Stimulated activated CD8-positive, alpha-beta memory T cell treated with anti-CD3 and anti-CD28 coated beads, Interleukin-12 subunit alpha, Interleukin-12 subunit beta, amount 100 ng/mL, for 24 hours (primary cell): ENCODE measurements around the gene SIK3.

Source experiments
- DNase-seq: peaks from one replicate; pipeline ENCODE4 v3.0.0-alpha.2; 2020; ENCODE audit errors: extremely low read depth

Gene SIK3

DNA sequence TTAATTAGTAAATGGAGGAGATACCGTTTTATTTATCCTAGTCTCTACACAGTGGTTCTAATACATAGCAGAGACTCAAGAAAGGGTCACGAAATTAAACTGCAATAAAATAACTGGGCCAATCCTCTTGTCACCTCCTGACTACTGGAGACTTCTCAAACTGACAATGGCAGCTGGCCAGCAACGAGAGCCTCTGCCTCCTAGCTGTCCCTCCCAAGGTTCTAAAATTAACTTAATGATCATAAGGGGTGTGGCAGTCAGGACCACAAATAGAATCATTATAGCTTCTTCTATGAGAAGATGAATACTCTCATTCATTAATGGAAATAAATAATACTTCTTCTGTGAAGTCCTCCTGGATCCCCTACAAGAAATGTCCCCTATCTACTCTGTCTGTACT lies 197.0 kb downstream of the SIK3 start:
- DNase-seq, result no peak

DNA sequence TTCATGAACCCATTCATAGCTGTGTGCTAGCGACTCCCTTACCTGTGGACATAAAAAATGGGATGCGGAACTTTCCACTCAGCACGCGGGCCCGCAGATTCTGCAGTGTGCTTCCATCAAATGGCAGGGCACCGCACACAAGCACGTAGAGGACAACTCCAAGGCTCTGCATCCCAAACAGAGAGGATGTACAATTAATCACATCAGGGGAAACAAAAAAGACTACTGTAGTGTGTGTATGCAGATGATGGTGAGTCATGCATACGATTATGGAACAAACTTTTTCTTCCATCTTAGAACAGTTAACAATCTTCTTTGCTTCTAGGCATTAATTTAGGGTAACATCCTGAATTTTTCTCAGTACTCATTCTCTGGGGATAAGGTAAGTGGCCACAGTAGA lies 202.0 kb downstream of the SIK3 start:
- no peak for DNase-seq

DNA sequence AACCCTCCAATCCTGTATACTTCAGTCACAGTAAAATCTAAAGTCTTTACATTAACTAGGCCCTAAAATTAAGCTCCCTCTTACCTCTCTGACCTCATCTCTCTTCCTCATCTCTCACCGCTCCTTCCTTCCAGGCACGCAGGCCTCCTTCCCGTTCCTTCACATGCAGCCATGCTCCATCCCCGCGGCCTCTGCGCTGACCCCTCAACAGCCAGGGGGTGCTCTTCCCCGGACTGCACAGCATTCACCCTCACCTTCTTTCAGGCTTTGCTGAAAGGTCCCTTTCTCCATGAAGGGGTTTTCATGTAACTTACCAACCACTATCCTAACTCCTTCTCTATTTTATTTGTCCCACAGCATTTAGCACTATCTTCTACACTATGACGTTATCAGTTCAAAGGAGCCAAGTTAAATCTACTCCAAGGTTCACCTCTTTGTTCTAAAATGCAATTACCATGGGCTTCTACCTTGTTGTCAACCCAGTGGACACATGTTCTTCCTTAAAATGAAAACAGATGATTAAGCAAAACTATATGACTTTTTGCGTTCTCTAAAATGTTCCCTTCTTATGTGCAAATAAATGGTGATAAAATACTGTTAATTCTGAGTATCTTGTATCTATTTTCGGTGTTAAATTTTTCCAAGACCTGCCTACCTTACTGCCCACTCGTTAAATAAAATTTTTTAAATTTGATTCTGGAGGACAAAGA lies 203.0 kb downstream of the SIK3 start:
- DNase-seq, result no peak

DNA sequence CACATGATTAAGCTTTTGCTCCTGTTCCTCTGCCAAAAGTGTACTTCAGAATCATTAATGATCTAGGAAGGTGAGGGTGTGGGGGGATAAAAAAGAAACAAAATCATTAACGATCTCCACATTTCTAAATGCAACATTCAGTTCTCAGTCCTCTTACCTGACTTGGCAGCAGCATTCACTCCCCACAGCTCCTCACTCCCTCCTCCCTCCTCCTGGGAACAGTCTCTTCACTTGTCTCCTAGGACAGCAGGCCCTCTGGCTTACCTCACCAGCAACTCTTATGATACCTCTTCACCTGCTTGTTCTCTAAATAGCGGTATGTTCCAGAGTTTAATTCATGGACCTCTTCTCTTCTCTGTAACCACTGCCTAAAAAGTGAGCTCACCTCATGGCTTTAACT lies 204.3 kb downstream of the SIK3 start:
- DNase-seq, result no peak

- DNase-seq, result no peak
These were observed 204.8 kb downstream of the SIK3 start for GRCh38 chr11:116893437-116893836.

DNA sequence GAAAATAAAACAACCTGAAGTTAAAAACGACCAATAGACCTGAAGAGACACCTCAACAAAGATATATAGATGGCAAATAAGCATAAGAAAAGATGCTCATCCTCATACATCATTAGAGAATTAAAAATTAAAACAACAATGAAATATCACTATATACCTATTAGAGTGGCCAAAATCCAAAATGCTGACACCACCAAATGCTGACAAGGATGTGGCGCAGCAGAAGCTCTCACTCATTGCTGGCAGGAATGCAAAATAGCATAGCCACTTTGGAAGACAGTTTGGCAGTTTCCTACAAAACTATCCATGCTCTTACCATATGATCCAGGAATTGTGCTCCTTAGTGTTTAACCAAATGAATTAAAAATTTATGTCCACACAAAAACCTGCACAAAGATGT lies 205.9 kb downstream of the SIK3 start:
- no peak for DNase-seq

- no peak for DNase-seq
These were observed 206.5 kb downstream of the SIK3 start for GRCh38 chr11:116891746-116892145.

DNA sequence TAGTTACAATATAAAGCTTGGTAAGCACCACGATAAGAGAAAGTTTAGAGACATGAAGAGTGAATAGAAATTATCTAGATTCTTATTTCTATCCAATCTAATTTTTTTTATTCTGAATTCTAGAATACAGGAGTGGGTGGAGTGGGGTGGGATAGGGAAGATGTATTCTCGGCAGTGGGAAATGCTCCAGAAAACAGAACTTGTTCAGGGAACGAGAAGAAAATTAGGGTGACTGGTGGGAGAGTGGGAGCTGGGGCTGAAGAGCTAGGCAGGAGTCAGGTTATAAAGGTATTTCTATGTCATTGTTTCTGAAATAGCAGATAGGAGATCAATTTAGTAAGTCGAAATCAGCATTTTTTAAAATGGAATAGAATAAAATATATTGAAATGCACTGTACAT lies 207.6 kb downstream of the SIK3 start:
- DNase-seq, result no peak

- DNase-seq, result no peak
These were observed 208.0 kb downstream of the SIK3 start for GRCh38 chr11:116890193-116890592.

GRCh38 chr11:116888884-116889549 lies 209.2 kb downstream of the SIK3 start:
- no peak for DNase-seq

DNA sequence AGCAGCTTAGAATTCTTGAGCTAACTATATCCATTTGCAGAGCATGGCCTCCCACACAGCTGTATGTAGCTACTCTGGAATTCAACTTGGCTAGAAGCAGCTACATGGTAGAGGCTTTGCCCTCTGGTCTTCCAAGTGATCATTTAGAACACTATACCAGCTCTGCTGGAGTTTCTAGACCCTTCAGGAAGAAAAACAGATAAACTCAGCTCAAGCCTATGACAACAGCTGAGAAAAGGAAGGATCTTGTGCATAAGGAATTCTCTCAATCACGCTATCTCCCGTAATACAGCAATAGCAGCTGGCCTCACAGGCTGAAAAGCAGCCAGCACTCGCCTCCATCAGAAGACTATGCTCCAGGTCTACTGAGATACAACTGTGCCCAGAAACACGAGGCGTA lies 210.2 kb downstream of the SIK3 start:
- DNase-seq, result no peak

- no peak for DNase-seq
These were observed 212.1 kb downstream of the SIK3 start for GRCh38 chr11:116885951-116886655.

- DNase-seq, result no peak
These were observed 215.8 kb downstream of the SIK3 start for GRCh38 chr11:116882386-116882785.

- no peak for DNase-seq
These were observed 217.1 kb downstream of the SIK3 start for GRCh38 chr11:116881143-116881542.

- no peak for DNase-seq
These were observed 218.2 kb downstream of the SIK3 start for GRCh38 chr11:116879800-116880625.

- DNase-seq, result no peak
These were observed 221.6 kb downstream of the SIK3 start for GRCh38 chr11:116876656-116877055.

DNA sequence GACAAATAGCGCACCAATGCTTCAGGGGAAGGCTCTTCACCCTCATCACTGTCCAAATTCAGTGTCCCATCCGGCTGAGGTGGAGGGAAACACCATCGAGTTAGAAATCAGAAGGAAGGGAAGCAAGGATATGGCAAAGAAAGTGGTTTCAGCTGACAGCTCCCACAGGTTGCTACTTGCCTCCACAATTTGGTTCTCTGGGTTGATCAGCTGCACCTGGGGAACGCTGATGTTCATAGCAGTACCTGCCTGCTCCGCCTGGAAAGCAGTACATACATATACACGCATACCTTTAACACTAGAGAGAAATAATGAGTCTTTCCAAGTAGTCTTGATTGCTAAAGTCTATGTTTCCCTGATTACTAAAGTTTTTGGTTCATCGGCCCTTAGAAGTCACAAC lies 223.0 kb downstream of the SIK3 start:
- DNase-seq, result no peak

DNA sequence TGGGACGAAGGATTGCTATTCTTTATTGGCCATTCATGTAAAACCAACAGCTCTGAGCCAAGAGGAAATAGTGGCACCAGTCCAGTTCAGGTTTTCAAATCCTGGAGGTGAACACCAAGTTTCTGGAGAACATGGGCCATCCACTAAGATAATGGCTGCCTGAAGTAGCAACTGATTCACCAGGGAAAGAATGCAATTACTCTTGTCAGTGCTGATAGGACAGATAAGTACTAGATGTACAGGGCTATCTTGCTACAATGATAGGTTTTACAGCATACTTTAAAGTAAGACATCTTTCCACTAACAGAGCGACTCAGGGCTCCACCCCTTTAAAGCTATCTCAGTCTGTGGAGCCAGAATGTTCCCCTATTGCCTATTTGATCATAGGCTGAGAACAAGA lies 224.0 kb downstream of the SIK3 start:
- no peak for DNase-seq

GRCh38 chr11:116873381-116873780 lies 224.8 kb downstream of the SIK3 start:
- DNase-seq, result no peak

GRCh38 chr11:116871248-116871647 lies 227.0 kb downstream of the SIK3 start:
- DNase-seq, result no peak

DNA sequence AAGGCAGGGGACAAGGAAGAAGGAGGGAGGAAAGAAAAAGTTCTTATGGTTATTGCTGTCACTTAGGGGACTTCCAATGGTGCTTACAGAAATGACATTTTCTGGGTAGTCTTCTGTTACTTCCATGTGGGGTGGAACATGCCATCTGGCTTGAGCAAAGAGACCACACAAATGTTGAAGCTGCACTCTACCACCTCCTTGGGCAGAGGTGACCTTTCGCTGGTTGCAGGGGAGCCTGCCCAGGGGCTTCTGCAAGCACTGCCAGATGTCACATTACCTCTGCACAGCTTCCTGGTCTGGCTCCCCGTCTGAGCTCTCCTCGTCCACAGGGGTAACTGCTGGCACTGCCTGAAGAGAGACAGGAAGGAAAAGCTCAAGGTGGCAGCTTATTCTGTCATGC lies 228.2 kb downstream of the SIK3 start:
- DNase-seq, result no peak

DNA sequence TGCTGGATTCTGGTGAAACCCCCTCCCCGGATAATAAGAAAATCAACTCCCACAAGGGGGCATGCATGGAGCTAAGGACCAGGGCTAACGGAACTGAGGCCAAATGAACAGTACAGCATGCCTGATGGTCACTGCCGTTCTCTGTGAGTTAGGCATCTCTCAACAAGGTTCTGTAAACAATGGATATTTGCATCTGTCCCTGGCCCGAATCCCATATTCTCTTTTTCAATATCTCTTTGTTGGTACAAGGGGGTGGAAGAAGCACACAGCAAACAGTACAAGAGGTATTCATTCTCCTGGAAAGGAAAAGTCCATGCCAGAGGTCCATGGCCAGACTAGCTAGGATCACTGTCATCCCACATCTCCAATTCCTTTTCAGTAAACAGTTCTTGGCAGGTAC lies 228.6 kb downstream of the SIK3 start:
- DNase-seq, result no peak
